Measurements from ENCODE around the gene FAM187B. TPM values are rescaled to one million over a fixed set of nuclear protein-coding genes. Genes with fewer than 3 reads are reported as not detected.

Gene FAM187B
- total RNA-seq, 1 donor from 2014 or later = not detected

- DNase-seq (ENCODE audit: low read depth) = no peak
- Histone ChIP-seq H3K36me3 (ENCODE audit: control insufficient read depth, insufficient read depth, low read length) (no peaks in the 10 kb centered on the region), H3K27me3 (ENCODE audit: control insufficient read depth, insufficient read depth, low read length) (no peaks in the 10 kb centered on the region), H3K4me3 (ENCODE audit: low read depth, low read length) (no peak overlapping the region)
- TF ChIP-seq CTCF (IDR thresholded peaks at IDR 0.05; ENCODE audit: insufficient read depth, low read length, poor library complexity, severe bottlenecking) = no peak
These were observed 12.3 kb downstream of the FAM187B start for GRCh38 chr19:35216016-35216832.

- DNase-seq (ENCODE audit: low read depth) = no peak
- Histone ChIP-seq H3K4me3 (ENCODE audit: low read depth, low read length) (no peak overlapping the region), H3K36me3 (ENCODE audit: control insufficient read depth, insufficient read depth, low read length) (no peaks in the 10 kb centered on the region), H3K27me3 (ENCODE audit: control insufficient read depth, insufficient read depth, low read length) (no peaks in the 10 kb centered on the region)
- no peak for TF ChIP-seq CTCF (IDR thresholded peaks at IDR 0.05; ENCODE audit: insufficient read depth, low read length, poor library complexity, severe bottlenecking)
These were observed 13.6 kb downstream of the FAM187B start for GRCh38 chr19:35214766-35215422.

GRCh38 chr19:35213663-35214632 is 14.6 kb downstream of the FAM187B start:
- no peak for TF ChIP-seq CTCF (IDR thresholded peaks at IDR 0.05; ENCODE audit: insufficient read depth, low read length, poor library complexity, severe bottlenecking)
- H3K36me3 ChIP-seq (ENCODE audit: control insufficient read depth, insufficient read depth, low read length) = no peaks in the 10 kb centered on the region
- H3K27me3 ChIP-seq (ENCODE audit: control insufficient read depth, insufficient read depth, low read length) = no peaks in the 10 kb centered on the region
- no peak overlapping the region for H3K4me3 ChIP-seq (ENCODE audit: low read depth, low read length)
- no peak for DNase-seq (ENCODE audit: low read depth)

GRCh38 chr19:35212241-35212640 is 16.3 kb downstream of the FAM187B start:
- H3K4me3 ChIP-seq (ENCODE audit: low read depth, low read length) = no peak overlapping the region
- no peaks in the 10 kb centered on the region for H3K27me3 ChIP-seq (ENCODE audit: control insufficient read depth, insufficient read depth, low read length)
- TF ChIP-seq CTCF (IDR thresholded peaks at IDR 0.05; ENCODE audit: insufficient read depth, low read length, poor library complexity, severe bottlenecking) = no peak
- no peak for DNase-seq (ENCODE audit: low read depth)
- no peaks in the 10 kb centered on the region for H3K36me3 ChIP-seq (ENCODE audit: control insufficient read depth, insufficient read depth, low read length)

- H3K4me3 ChIP-seq (ENCODE audit: low read depth, low read length) = no peak overlapping the region
- no peak for DNase-seq (ENCODE audit: low read depth)
- H3K36me3 ChIP-seq (ENCODE audit: control insufficient read depth, insufficient read depth, low read length) = no peaks in the 10 kb centered on the region
- H3K27me3 ChIP-seq (ENCODE audit: control insufficient read depth, insufficient read depth, low read length) = no peaks in the 10 kb centered on the region
- no peak for TF ChIP-seq CTCF (IDR thresholded peaks at IDR 0.05; ENCODE audit: insufficient read depth, low read length, poor library complexity, severe bottlenecking)
These were observed 16.9 kb downstream of the FAM187B start for GRCh38 chr19:35211545-35212230.
